ENCODE measurements around the gene PNKD.
"Not testable (repeated sequence)": the region's sequence is repeated elsewhere in the genome, so short reads cannot be mapped to it uniquely, and the experiment has no call there.

PNKD gene

GRCh38 chr2:218257390-218257981, 12.8 kb upstream of the PNKD start:
- DNase-seq: peak; percentile 83

- no peak for DNase-seq
Measured at GRCh38 chr2:218259099-218259961, 11.0 kb upstream of the PNKD start.

- DNase-seq: no peak
Measured at GRCh38 chr2:218260166-218260565, 10.2 kb upstream of the PNKD start.

- no peak for DNase-seq
Measured at GRCh38 chr2:218260742-218261422, 9.4 kb upstream of the PNKD start, which contains the start of gene GPBAR1. Gene GPBAR1, plus strand, starts transcription at chr2:218261015. Its CDS starts 1,710 bp downstream, at chr2:218262725.

- DNase-seq: no peak
Measured at GRCh38 chr2:218261423-218262236, 8.7 kb upstream of the PNKD start.

- DNase-seq: no peak
Measured at GRCh38 chr2:218262237-218262600, 8.1 kb upstream of the PNKD start.

- DNase-seq: no peak
Measured at GRCh38 chr2:218262631-218263586, 7.4 kb upstream of the PNKD start.

- peak; percentile 30 for DNase-seq
Measured at GRCh38 chr2:218263817-218264641, 6.3 kb upstream of the PNKD start.

- DNase-seq: no peak
Measured at GRCh38 chr2:218264773-218265561, 5.4 kb upstream of the PNKD start.

- no peak for DNase-seq
Measured at GRCh38 chr2:218265626-218266025, 4.7 kb upstream of the PNKD start.

GRCh38 chr2:218266316-218266979, 3.9 kb upstream of the PNKD start:
- DNase-seq: no peak

- DNase-seq: no peak
Measured at GRCh38 chr2:218267259-218267658, 3.1 kb upstream of the PNKD start.

- DNase-seq: no peak
Measured at GRCh38 chr2:218270721-218271486, 585 bp downstream of the PNKD start.

GRCh38 chr2:218271487-218271797, 1.1 kb downstream of the PNKD start:
- no peak for DNase-seq

GRCh38 chr2:218271865-218272530, 1.7 kb downstream of the PNKD start:
- DNase-seq: no peak

- DNase-seq: peak; percentile 87
Measured at GRCh38 chr2:218272531-218273212, 2.4 kb downstream of the PNKD start.

GRCh38 chr2:218273214-218273907, 3.0 kb downstream of the PNKD start:
- not testable (repeated sequence) for DNase-seq
